OCI-LY3 (cell line): ENCODE measurements around the gene DTNBP1.

ENCODE experiments used
- H2AFZ ChIP-seq: fragments of 200-600, 300-600 bp; shearing (Covaris generic); 2 replicates; pipeline ENCODE4 v1.6.0; 2014; ENCODE audit warnings: antibody characterized with exemption, low read depth, low read length
- H3K27ac ChIP-seq: fragments of 200-600, 300-600 bp; sonication (generic); 2 replicates; pipeline ENCODE4 v1.5.1; 2014; ENCODE audit warnings: mild to moderate bottlenecking, low read length, moderate library complexity, mixed read lengths
- H3K27me3 ChIP-seq: fragments of 200-600, 300-600 bp; sonication (generic); 2 replicates; pipeline ENCODE4 v1.6.1; 2014; ENCODE audit warnings: low read depth, low read length, mixed read lengths
- H3K36me3 ChIP-seq: fragments of 200-600, 300-600 bp; sonication (generic); replicated peaks from 2 replicates; pipeline ENCODE3; 2014; ENCODE audit warnings: low read depth, low read length, mixed read lengths
- H3K4me1 ChIP-seq: fragments of 300-600, 200-600 bp; sonication (generic); 2 replicates; pipeline ENCODE4 v1.6.1; 2014; ENCODE audit warnings: low read length, mixed read lengths
- H3K4me2 ChIP-seq: fragments of 200-600, 300-600 bp; sonication (generic); 2 replicates; pipeline ENCODE4 v1.6.1; 2014; ENCODE audit warnings: low read length, mixed read lengths
- H3K4me3 ChIP-seq: fragments of 300-600, 200-600 bp; sonication (generic); 2 replicates; pipeline ENCODE4 v1.5.1; 2014; ENCODE audit warnings: antibody characterized with exemption, mild to moderate bottlenecking, low read length, moderate library complexity
- H3K79me2 ChIP-seq: fragments of 300-600, 200-600 bp; shearing (Covaris generic); 2 replicates; pipeline ENCODE4 v1.6.1; 2014; ENCODE audit warnings: mild to moderate bottlenecking, low read length, mixed read lengths
- H3K9ac ChIP-seq: fragments of 300-600, 200-600 bp; shearing (Covaris generic); 2 replicates; pipeline ENCODE4 v1.6.0; 2014; ENCODE audit warnings: mild to moderate bottlenecking, low read length, moderate library complexity
- H3K9me3 ChIP-seq: fragments of 200-600, 300-600 bp; shearing (Covaris generic); 2 replicates; pipeline ENCODE4 v1.6.1; 2014; ENCODE audit warnings: low read length, mixed read lengths; ENCODE audit not compliant: insufficient read depth
- H4K20me1 ChIP-seq: fragments of 200-600, 300-600 bp; sonication (generic); 2 replicates; pipeline ENCODE4 v1.6.1; 2016; ENCODE audit warnings: low read length, mixed read lengths; ENCODE audit not compliant: insufficient read depth
- CTCF ChIP-seq: fragments of 200-600, 300-600 bp; sonication (generic); IDR thresholded peaks from 2 replicates; pipeline ENCODE4 v1.5.1; 2014; ENCODE audit warnings: antibody characterized with exemption, low read length, low read depth
- EZH2phosphoT487 ChIP-seq: fragments of 200-600 bp; shearing (Covaris generic); IDR thresholded peaks from 2 replicates; pipeline ENCODE4 v1.6.1; 2018; ENCODE audit warnings: antibody characterized with exemption, mixed run types, low read depth

Gene DTNBP1

DNA sequence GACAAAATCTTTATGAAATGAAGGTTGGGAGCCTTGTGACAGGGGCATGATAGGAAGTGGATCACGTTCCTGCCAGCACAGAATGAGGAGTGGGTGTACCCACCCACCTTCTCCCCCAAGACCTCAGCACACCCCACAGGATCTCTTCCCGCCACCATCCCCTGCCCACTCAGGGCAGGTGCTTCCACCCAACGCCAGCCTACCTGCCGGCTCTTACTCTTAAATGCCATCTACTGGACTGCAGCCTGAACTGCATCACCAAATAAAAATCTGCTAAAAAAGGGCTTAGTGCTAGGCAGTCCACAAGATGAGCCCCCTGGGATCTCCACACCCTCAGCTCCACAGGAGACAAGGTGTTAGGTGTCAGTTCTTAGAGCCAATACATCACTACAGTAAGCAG lies 20.6 kb downstream of the DTNBP1 start:
- Histone ChIP-seq H3K4me3 (no peak overlapping the region), H3K36me3 (peaks cover 21% of the 10 kb centered on the region), H3K79me2 (peaks cover 5% of the 10 kb centered on the region; the same call in 1 of the 2 replicates), H3K27ac (no peak overlapping the region), H2AFZ (no peak overlapping the region), H3K9me3 (no peaks in the 10 kb centered on the region), H3K4me2 (no peak overlapping the region), H3K9ac (no peak overlapping the region), H3K27me3 (no peaks in the 10 kb centered on the region), H3K4me1 (no peaks in the 10 kb centered on the region), H4K20me1 (peaks cover 7% of the 10 kb centered on the region; the same call in 1 of the 2 replicates)
- TF ChIP-seq EZH2phosphoT487 (no peak), CTCF (peak; percentile 38)

- H4K20me1 ChIP-seq, result peaks cover 7% of the 10 kb centered on the region; the same call in 1 of the 2 replicates
- no peaks in the 10 kb centered on the region for H3K27me3 ChIP-seq
- H3K36me3 ChIP-seq, result peaks cover 9% of the 10 kb centered on the region
- no peak overlapping the region for H3K27ac ChIP-seq
- no peak overlapping the region for H3K9ac ChIP-seq
- TF ChIP-seq CTCF, result no peak
- TF ChIP-seq EZH2phosphoT487, result no peak
- H3K4me2 ChIP-seq, result no peak overlapping the region
- no peak overlapping the region for H3K4me3 ChIP-seq
- H3K9me3 ChIP-seq, result no peaks in the 10 kb centered on the region
- H2AFZ ChIP-seq, result no peak overlapping the region
- no peaks in the 10 kb centered on the region for H3K79me2 ChIP-seq
- H3K4me1 ChIP-seq, result no peaks in the 10 kb centered on the region
Observed at GRCh38 chr6:15638373-15638772, 24.5 kb downstream of the DTNBP1 start.

DNA sequence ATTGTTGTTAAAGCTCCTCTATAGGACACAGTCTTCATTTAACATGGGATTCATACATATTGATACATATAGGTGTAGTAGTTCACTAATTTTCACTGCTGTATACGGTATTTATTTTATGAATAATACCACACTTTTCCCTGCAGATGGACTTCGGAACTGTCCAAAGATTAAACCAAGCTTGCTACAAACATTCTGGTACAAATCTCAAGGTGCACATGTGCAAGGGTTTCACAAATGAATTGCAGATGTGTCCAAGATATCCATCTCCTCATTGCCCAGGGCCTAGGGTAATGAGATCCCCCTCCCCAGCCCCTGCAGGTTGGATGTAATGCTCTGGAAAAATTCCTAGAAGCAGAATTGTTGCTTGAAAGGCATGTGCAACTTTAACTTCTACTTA lies 31.4 kb downstream of the DTNBP1 start:
- no peak overlapping the region for H3K4me3 ChIP-seq
- H3K4me2 ChIP-seq, result no peak overlapping the region
- H3K36me3 ChIP-seq, result no peaks in the 10 kb centered on the region
- TF ChIP-seq CTCF (no peak), EZH2phosphoT487 (no peak)
- H3K4me1 ChIP-seq, result no peaks in the 10 kb centered on the region
- H2AFZ ChIP-seq, result no peak overlapping the region
- H3K27me3 ChIP-seq, result no peaks in the 10 kb centered on the region
- H3K9ac ChIP-seq, result no peak overlapping the region
- no peaks in the 10 kb centered on the region for H4K20me1 ChIP-seq
- no peaks in the 10 kb centered on the region for H3K79me2 ChIP-seq
- H3K27ac ChIP-seq, result no peak overlapping the region
- no peaks in the 10 kb centered on the region for H3K9me3 ChIP-seq

DNA sequence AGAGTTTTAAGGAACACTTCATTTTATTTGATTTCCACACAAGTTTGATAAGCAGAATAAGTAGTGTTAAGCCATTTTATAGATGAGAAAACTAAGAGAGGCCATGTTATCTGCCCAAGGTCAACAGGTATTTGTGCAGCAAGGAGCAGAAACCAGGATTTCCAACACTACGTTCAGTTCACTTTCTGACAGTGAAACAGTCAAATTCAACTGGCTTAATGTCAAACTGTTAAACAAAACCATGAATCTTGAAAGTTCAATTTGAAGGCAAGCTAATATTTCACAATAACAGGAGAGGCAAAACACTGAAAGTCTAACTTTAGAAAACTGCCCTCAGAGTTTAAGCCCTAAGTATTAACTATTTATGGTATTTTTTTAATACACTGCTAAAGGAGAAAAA lies 32.6 kb downstream of the DTNBP1 start:
- no peak overlapping the region for H3K27ac ChIP-seq
- no peak overlapping the region for H3K9ac ChIP-seq
- no peak overlapping the region for H3K4me2 ChIP-seq
- no peaks in the 10 kb centered on the region for H3K36me3 ChIP-seq
- H3K27me3 ChIP-seq, result no peaks in the 10 kb centered on the region
- H3K4me1 ChIP-seq, result no peaks in the 10 kb centered on the region
- H3K79me2 ChIP-seq, result no peaks in the 10 kb centered on the region
- no peaks in the 10 kb centered on the region for H4K20me1 ChIP-seq
- no peak for TF ChIP-seq CTCF
- TF ChIP-seq EZH2phosphoT487, result no peak
- H2AFZ ChIP-seq, result no peak overlapping the region
- no peaks in the 10 kb centered on the region for H3K9me3 ChIP-seq
- H3K4me3 ChIP-seq, result no peak overlapping the region
